Measurements from ENCODE around the gene AP2B1. TPM values are rescaled to one million over a fixed set of nuclear protein-coding genes. Genes with fewer than 3 reads are reported as not detected.

Gene AP2B1
- total RNA-seq, 1 experiment from 2014 or later, result 217 TPM

DNA sequence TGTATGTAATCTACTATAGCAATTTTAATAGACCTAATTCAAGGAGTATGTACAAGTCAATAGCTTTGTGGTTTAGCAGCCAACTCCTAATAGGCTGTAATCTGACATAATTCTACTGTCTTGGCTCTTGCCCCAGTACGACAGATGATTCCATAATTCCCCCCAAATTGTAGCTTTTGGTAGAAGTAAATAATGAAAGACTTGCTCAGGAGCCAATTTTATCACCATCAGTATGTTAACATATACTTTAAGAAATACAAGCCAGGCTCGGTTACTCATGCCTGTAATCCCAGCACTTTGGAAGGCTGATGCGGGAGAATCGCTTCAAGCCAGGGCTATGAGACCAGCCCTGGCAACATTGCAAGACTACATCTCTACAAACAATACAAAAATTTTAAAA is 53.9 kb downstream of the AP2B1 start:
- Histone ChIP-seq H2BK12ac (ENCODE audit: insufficient read length, low read depth, low read length) (no peak overlapping the region), H4K91ac (ENCODE audit: insufficient read length, low read depth, low read length) (no peak overlapping the region), H3K4ac (ENCODE audit: low read depth, low read length) (no peak overlapping the region), H2BK5ac (ENCODE audit: insufficient read length, low read length) (no peak overlapping the region), H3K56ac (ENCODE audit: insufficient read length, low read depth, low read length) (no peak overlapping the region), H2AFZ (ENCODE audit: low read length) (no peak overlapping the region), H3K79me2 (ENCODE audit: insufficient read depth, low read length) (no peaks in the 10 kb centered on the region), H3T11ph (ENCODE audit: low read length) (no peak overlapping the region), H3K4me1 (ENCODE audit: insufficient read depth, low read length) (no peaks in the 10 kb centered on the region), H3K23me2 (ENCODE audit: insufficient read length, low read depth, low read length, poor library complexity, severe bottlenecking) (no peaks in the 10 kb centered on the region), H3K18ac (ENCODE audit: insufficient read length, low read depth, low read length) (no peak overlapping the region), H3K14ac (ENCODE audit: insufficient read depth, low read length) (no peak overlapping the region), H4K20me1 (ENCODE audit: control insufficient read depth, insufficient read depth, insufficient read length) (no peaks in the 10 kb centered on the region), H2BK15ac (ENCODE audit: low read depth, low read length) (no peak overlapping the region), H4K8ac (replicated peaks; ENCODE audit: insufficient read length, low read depth, low read length) (no peak overlapping the region), H3K27me3 (ENCODE audit: insufficient read depth, low read length) (no peaks in the 10 kb centered on the region), H2AK5ac (ENCODE audit: insufficient read length, low read length) (no peak overlapping the region), H3K4me2 (ENCODE audit: insufficient read depth, insufficient read length, low read length) (no peak overlapping the region), H3K9me3 (ENCODE audit: control insufficient read depth, low read depth, low read length) (no peaks in the 10 kb centered on the region), H2BK20ac (ENCODE audit: low read depth, low read length, poor library complexity, severe bottlenecking) (no peak overlapping the region), H3K9ac (ENCODE audit: extremely low read depth, insufficient read length, low read length) (no peak overlapping the region), H3K23ac (ENCODE audit: insufficient read length, low read depth, low read length) (no peak overlapping the region), H3K27ac (ENCODE audit: insufficient read length, low read depth, low read length) (no peak overlapping the region), H4K5ac (ENCODE audit: insufficient read length, low read depth, low read length) (no peak overlapping the region), H3K79me1 (ENCODE audit: insufficient read depth, low read depth, low read length, poor library complexity, severe bottlenecking) (no peaks in the 10 kb centered on the region), H2BK120ac (ENCODE audit: low read depth, low read length, poor library complexity, severe bottlenecking) (no peak overlapping the region)
- H3K9me3 Mint-ChIP-seq, result no peaks in the 10 kb centered on the region
- DNase-seq, result no peak
- peaks cover 17 to 70% (median 48%) of the 10 kb centered on the region in 3 experiments; a peak in 6 of 7 replicates for H3K36me3 Mint-ChIP-seq (ENCODE audit: insufficient read depth in 1 of 3, low read depth in 3 of 3)
- WGBS (ENCODE audit: extremely low coverage, insufficient read length, low lambda C conversion rate), result no CpG with 5 or more reads among the region's 4 CpGs
- H3K4me3 Mint-ChIP-seq, result no peak overlapping the region
- H3K27me3 Mint-ChIP-seq (ENCODE audit: low read depth), result no peaks in the 10 kb centered on the region
- no peaks in the 10 kb centered on the region for H3K4me1 Mint-ChIP-seq
- TF ChIP-seq, protein P1, sequence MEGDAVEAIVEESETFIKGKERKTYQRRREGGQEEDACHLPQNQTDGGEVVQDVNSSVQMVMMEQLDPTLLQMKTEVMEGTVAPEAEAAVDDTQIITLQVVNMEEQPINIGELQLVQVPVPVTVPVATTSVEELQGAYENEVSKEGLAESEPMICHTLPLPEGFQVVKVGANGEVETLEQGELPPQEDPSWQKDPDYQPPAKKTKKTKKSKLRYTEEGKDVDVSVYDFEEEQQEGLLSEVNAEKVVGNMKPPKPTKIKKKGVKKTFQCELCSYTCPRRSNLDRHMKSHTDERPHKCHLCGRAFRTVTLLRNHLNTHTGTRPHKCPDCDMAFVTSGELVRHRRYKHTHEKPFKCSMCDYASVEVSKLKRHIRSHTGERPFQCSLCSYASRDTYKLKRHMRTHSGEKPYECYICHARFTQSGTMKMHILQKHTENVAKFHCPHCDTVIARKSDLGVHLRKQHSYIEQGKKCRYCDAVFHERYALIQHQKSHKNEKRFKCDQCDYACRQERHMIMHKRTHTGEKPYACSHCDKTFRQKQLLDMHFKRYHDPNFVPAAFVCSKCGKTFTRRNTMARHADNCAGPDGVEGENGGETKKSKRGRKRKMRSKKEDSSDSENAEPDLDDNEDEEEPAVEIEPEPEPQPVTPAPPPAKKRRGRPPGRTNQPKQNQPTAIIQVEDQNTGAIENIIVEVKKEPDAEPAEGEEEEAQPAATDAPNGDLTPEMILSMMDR (conservative IDR thresholded peaks at IDR 0.05), result no peak
- no peak overlapping the region for H3K27ac Mint-ChIP-seq

Measured in H9 (cell line).